GM23338 (cell line): ENCODE data around the gene SMAD3. TPM values are rescaled to one million over a fixed set of nuclear protein-coding genes. Genes with fewer than 3 reads are reported as not detected.

Experiments used
- ATAC-seq: fragments of 200-7000 bp; cut with Tn5 transposase; 3 replicates; pipeline ENCODE4 v1.9.1; 2020
- DNase-seq: peaks from one replicate; pipeline ENCODE4 v3.0.0-alpha.2; 2015; ENCODE audit warnings: low spot score
- H2AFZ ChIP-seq: fragments of 200-600 bp; sonication (generic); 2 replicates; pipeline ENCODE4 v1.8.0; 2016; ENCODE audit warnings: antibody characterized with exemption, mild to moderate bottlenecking, moderate library complexity
- H3F3A ChIP-seq: fragments of 200-600 bp; sonication (generic); replicated peaks from 2 replicates; pipeline ENCODE4 v1.8.0; 2017; ENCODE audit warnings: antibody characterized with exemption, mixed run types, low read depth
- H3K27ac ChIP-seq: fragments of 200-600 bp; sonication (generic); 2 replicates; pipeline ENCODE4 v1.6.1; 2016; ENCODE audit warnings: low read depth
- H3K27me3 ChIP-seq: fragments of 200-600 bp; sonication (generic); 2 replicates; pipeline ENCODE4 v1.8.0; 2016; ENCODE audit warnings: mild to moderate bottlenecking, mixed run types, moderate library complexity; ENCODE audit not compliant: insufficient read depth
- H3K36me3 ChIP-seq: fragments of 200-600 bp; sonication (generic); 2 replicates; pipeline ENCODE4 v1.8.0; 2016; ENCODE audit warnings: mild to moderate bottlenecking; ENCODE audit not compliant: insufficient read depth
- H3K4me1 ChIP-seq: fragments of 200-600 bp; sonication (generic); 2 replicates; pipeline ENCODE4 v1.8.0; 2016; ENCODE audit warnings: mild to moderate bottlenecking, moderate library complexity; ENCODE audit not compliant: insufficient read depth
- H3K4me2 ChIP-seq: fragments of 200-600 bp; sonication (generic); 2 replicates; pipeline ENCODE4 v1.7.1; 2017; ENCODE audit warnings: mixed run types
- H3K4me3 ChIP-seq: fragments of 200-600 bp; sonication (generic); 2 replicates; pipeline ENCODE4 v1.6.1; 2016; ENCODE audit warnings: mixed run types
- H3K79me2 ChIP-seq: fragments of 200-600 bp; sonication (generic); replicated peaks from 2 replicates; pipeline ENCODE4 v1.8.0; 2017; ENCODE audit warnings: mild to moderate bottlenecking; ENCODE audit not compliant: insufficient read depth
- H3K9me2 ChIP-seq: fragments of 200-600 bp; sonication (generic); 2 replicates; pipeline ENCODE4 v1.8.0; 2017; ENCODE audit not compliant: insufficient read depth
- H4K20me1 ChIP-seq: fragments of 200-600 bp; sonication (generic); replicated peaks from 2 replicates; pipeline ENCODE4 v1.8.0; 2017; ENCODE audit warnings: mild to moderate bottlenecking; ENCODE audit not compliant: insufficient read depth
- H3K27ac Mint-ChIP-seq: 2 replicates; pipeline ENCODE4 v1.8.0; 2020; ENCODE audit warnings: inconsistent platforms, mild to moderate bottlenecking, moderate library complexity, mixed read lengths
- H3K27me3 Mint-ChIP-seq: 3 replicates; pipeline ENCODE4 v1.8.0; 2022; ENCODE audit warnings: low read depth, mild to moderate bottlenecking, moderate library complexity, mixed read lengths, inconsistent platforms; ENCODE audit not compliant: insufficient read depth, poor library complexity
- H3K36me3 Mint-ChIP-seq: 3 replicates; pipeline ENCODE4 v1.8.0; 2021; ENCODE audit warnings: low read depth, mild to moderate bottlenecking, inconsistent platforms, moderate library complexity, mixed read lengths
- H3K4me1 Mint-ChIP-seq: 3 replicates; pipeline ENCODE4 v1.8.0; 2020; ENCODE audit warnings: mild to moderate bottlenecking, inconsistent platforms, mixed read lengths
- H3K4me3 Mint-ChIP-seq: 3 replicates; pipeline ENCODE4 v1.8.0; 2021; ENCODE audit warnings: moderate library complexity, mild to moderate bottlenecking, inconsistent platforms, mixed read lengths
- H3K9me3 Mint-ChIP-seq: 3 replicates; pipeline ENCODE4 v1.8.0; 2020; ENCODE audit warnings: moderate library complexity, mild to moderate bottlenecking, inconsistent platforms, mixed read lengths
- CREB1 ChIP-seq: fragments of 250-450 bp; sonication (Bioruptor Pico); IDR thresholded peaks from 2 replicates; pipeline ENCODE4 v1.5.0; 2020; ENCODE audit warnings: low read depth, mild to moderate bottlenecking, moderate library complexity
- ETS1 ChIP-seq: IDR thresholded peaks from 2 replicates; pipeline ENCODE4 v1.6.1; 2016; ENCODE audit warnings: antibody characterized with exemption
- EZH2 ChIP-seq: fragments of 200-600 bp; sonication (generic); IDR thresholded peaks from one replicate; pipeline ENCODE4 v1.8.0; 2017; ENCODE audit warnings: antibody characterized with exemption, mild to moderate bottlenecking, low read depth; ENCODE audit not compliant: unreplicated experiment
- EZH2phosphoT487 ChIP-seq: fragments of 200-600 bp; sonication (generic); IDR thresholded peaks from one replicate; pipeline ENCODE4 v1.8.1; 2018; ENCODE audit warnings: antibody characterized with exemption; ENCODE audit not compliant: unreplicated experiment
- JUNB ChIP-seq: IDR thresholded peaks from one replicate; pipeline ENCODE4 v1.6.1; 2016; ENCODE audit warnings: antibody characterized with exemption; ENCODE audit not compliant: unreplicated experiment
- NANOG ChIP-seq: IDR thresholded peaks from 2 replicates; pipeline ENCODE4 v1.6.1; 2016; ENCODE audit warnings: antibody characterized with exemption, borderline replicate concordance
- POLR2AphosphoS5 ChIP-seq: IDR thresholded peaks from 2 replicates; pipeline ENCODE4 v1.6.1; 2016; ENCODE audit warnings: antibody characterized with exemption, low read depth
- STAT1 ChIP-seq: IDR thresholded peaks from one replicate; pipeline ENCODE4 v1.6.1; 2016; ENCODE audit warnings: antibody characterized with exemption; ENCODE audit not compliant: unreplicated experiment
- ZNF114 ChIP-seq: fragments of 250-450 bp; sonication (Bioruptor Pico); IDR thresholded peaks from 2 replicates; pipeline ENCODE4 v1.5.0; 2020; ENCODE audit warnings: mild to moderate bottlenecking, moderate library complexity
- ZNF331 ChIP-seq: fragments of 250-450 bp; sonication (Bioruptor Pico); IDR thresholded peaks from 2 replicates; pipeline ENCODE4 v1.5.0; 2020; ENCODE audit warnings: low read depth, mild to moderate bottlenecking, moderate library complexity
- polyA plus RNA-seq: library from polyadenylated mRNA; unstranded; fragments of >200 nt; fragmentation: Nextera tagmentation; extraction: Ambion mirVana; gene quantifications from 2 replicates; pipeline ENCODE4 v1.2.1, GENCODE V29; 2016
- total RNA-seq: library from RNA; depleted of rRNA; stranded (reverse); fragments of >200 nt; shearing (Covaris generic); gene quantifications from 2 replicates; pipeline ENCODE4 v1.2.3, GENCODE V29; 2014
- TF ChIP-seq, protein P1 (sequence below): fragments of 250-450 bp; sonication (Bioruptor Pico); IDR thresholded peaks from 2 replicates; pipeline ENCODE4 v1.5.0; 2020; ENCODE audit warnings: mild to moderate bottlenecking, moderate library complexity
- TF ChIP-seq, protein P2 (sequence below), 2 experiments: fragments of 200-600 bp in 1 of 2; sonication (generic) in 1 of 2; conservative IDR thresholded peaks; 2 replicates each; pipeline versions ENCODE4 v1.5.1 to v1.6.1; 2016 to 2017; ENCODE audit warnings: antibody characterized with exemption in 2 of 2, low read depth in 2 of 2, mild to moderate bottlenecking in 2 of 2, moderate library complexity in 1 of 2
- TF ChIP-seq, protein P3 (sequence below): IDR thresholded peaks from one replicate; pipeline ENCODE4 v1.6.1; 2018; ENCODE audit warnings: antibody characterized with exemption; ENCODE audit not compliant: unreplicated experiment

Gene SMAD3
- total and polyA plus RNA-seq, 2 experiments from 2014 or later: 4.9 to 11.6 TPM

DNA sequence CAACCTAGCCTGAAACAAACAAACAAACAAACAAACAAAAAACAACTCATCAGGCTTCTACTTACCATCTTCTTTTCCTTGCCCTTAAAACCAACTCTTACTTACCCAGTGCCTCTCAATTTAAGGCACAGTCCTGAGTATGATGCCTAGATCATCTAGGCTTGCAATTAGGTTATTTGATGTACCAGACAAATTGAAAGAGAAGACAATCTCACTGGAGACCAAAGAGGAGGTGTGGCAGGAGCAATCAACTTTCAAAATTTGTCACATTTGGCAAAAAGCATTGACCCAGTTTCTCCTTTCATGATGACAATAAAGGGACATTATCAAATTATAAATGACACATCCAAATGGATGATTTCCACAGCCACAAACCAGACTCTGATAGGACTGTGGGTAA lies 153.0 kb downstream of the SMAD3 start:
- ATAC-seq: no peak
- H3K4me1 Mint-ChIP-seq: no peaks in the 10 kb centered on the region
- Histone ChIP-seq H3K4me2 (no peak overlapping the region), H3K9me2 (no peaks in the 10 kb centered on the region; the same call in 1 of the 2 replicates), H3K27ac (no peak overlapping the region), H4K20me1 (no peaks in the 10 kb centered on the region; the same call in 1 of the 2 replicates), H3K27me3 (no peaks in the 10 kb centered on the region), H3F3A (no peaks in the 10 kb centered on the region), H2AFZ (no peak overlapping the region), H3K4me3 (no peak overlapping the region), H3K79me2 (no peaks in the 10 kb centered on the region), H3K4me1 (no peaks in the 10 kb centered on the region), H3K36me3 (no peaks in the 10 kb centered on the region; the same call in 1 of the 2 replicates)
- no peak for TF ChIP-seq POLR2AphosphoS5
- no peak for TF ChIP-seq CREB1 (CRISPR knock-in tag)
- TF ChIP-seq, protein P1, sequence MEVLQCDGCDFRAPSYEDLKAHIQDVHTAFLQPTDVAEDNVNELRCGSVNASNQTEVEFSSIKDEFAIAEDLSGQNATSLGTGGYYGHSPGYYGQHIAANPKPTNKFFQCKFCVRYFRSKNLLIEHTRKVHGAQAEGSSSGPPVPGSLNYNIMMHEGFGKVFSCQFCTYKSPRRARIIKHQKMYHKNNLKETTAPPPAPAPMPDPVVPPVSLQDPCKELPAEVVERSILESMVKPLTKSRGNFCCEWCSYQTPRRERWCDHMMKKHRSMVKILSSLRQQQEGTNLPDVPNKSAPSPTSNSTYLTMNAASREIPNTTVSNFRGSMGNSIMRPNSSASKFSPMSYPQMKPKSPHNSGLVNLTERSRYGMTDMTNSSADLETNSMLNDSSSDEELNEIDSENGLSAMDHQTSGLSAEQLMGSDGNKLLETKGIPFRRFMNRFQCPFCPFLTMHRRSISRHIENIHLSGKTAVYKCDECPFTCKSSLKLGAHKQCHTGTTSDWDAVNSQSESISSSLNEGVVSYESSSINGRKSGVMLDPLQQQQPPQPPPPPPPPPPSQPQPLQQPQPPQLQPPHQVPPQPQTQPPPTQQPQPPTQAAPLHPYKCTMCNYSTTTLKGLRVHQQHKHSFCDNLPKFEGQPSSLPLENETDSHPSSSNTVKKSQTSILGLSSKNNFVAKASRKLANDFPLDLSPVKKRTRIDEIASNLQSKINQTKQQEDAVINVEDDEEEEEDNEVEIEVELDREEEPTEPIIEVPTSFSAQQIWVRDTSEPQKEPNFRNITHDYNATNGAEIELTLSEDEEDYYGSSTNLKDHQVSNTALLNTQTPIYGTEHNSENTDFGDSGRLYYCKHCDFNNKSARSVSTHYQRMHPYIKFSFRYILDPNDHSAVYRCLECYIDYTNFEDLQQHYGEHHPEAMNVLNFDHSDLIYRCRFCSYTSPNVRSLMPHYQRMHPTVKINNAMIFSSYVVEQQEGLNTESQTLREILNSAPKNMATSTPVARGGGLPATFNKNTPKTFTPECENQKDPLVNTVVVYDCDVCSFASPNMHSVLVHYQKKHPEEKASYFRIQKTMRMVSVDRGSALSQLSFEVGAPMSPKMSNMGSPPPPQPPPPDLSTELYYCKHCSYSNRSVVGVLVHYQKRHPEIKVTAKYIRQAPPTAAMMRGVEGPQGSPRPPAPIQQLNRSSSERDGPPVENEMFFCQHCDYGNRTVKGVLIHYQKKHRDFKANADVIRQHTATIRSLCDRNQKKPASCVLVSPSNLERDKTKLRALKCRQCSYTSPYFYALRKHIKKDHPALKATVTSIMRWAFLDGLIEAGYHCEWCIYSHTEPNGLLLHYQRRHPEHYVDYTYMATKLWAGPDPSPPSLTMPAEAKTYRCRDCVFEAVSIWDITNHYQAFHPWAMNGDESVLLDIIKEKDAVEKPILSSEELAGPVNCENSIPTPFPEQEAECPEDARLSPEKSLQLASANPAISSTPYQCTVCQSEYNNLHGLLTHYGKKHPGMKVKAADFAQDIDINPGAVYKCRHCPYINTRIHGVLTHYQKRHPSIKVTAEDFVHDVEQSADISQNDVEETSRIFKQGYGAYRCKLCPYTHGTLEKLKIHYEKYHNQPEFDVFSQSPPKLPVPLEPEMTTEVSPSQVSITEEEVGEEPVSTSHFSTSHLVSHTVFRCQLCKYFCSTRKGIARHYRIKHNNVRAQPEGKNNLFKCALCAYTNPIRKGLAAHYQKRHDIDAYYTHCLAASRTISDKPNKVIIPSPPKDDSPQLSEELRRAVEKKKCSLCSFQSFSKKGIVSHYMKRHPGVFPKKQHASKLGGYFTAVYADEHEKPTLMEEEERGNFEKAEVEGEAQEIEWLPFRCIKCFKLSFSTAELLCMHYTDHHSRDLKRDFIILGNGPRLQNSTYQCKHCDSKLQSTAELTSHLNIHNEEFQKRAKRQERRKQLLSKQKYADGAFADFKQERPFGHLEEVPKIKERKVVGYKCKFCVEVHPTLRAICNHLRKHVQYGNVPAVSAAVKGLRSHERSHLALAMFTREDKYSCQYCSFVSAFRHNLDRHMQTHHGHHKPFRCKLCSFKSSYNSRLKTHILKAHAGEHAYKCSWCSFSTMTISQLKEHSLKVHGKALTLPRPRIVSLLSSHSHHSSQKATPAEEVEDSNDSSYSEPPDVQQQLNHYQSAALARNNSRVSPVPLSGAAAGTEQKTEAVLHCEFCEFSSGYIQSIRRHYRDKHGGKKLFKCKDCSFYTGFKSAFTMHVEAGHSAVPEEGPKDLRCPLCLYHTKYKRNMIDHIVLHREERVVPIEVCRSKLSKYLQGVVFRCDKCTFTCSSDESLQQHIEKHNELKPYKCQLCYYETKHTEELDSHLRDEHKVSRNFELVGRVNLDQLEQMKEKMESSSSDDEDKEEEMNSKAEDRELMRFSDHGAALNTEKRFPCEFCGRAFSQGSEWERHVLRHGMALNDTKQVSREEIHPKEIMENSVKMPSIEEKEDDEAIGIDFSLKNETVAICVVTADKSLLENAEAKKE (CRISPR knock-in tag): no peak
- TF ChIP-seq, protein P2, sequence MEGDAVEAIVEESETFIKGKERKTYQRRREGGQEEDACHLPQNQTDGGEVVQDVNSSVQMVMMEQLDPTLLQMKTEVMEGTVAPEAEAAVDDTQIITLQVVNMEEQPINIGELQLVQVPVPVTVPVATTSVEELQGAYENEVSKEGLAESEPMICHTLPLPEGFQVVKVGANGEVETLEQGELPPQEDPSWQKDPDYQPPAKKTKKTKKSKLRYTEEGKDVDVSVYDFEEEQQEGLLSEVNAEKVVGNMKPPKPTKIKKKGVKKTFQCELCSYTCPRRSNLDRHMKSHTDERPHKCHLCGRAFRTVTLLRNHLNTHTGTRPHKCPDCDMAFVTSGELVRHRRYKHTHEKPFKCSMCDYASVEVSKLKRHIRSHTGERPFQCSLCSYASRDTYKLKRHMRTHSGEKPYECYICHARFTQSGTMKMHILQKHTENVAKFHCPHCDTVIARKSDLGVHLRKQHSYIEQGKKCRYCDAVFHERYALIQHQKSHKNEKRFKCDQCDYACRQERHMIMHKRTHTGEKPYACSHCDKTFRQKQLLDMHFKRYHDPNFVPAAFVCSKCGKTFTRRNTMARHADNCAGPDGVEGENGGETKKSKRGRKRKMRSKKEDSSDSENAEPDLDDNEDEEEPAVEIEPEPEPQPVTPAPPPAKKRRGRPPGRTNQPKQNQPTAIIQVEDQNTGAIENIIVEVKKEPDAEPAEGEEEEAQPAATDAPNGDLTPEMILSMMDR (conservative IDR thresholded peaks at IDR 0.05; ENCODE audit: low read depth in 2 of 2): no peak
- no peak for TF ChIP-seq EZH2phosphoT487
- TF ChIP-seq STAT1: no peak
- no peak for TF ChIP-seq EZH2
- no peak for TF ChIP-seq JUNB
- TF ChIP-seq ZNF331: no peak
- TF ChIP-seq, protein P3, sequence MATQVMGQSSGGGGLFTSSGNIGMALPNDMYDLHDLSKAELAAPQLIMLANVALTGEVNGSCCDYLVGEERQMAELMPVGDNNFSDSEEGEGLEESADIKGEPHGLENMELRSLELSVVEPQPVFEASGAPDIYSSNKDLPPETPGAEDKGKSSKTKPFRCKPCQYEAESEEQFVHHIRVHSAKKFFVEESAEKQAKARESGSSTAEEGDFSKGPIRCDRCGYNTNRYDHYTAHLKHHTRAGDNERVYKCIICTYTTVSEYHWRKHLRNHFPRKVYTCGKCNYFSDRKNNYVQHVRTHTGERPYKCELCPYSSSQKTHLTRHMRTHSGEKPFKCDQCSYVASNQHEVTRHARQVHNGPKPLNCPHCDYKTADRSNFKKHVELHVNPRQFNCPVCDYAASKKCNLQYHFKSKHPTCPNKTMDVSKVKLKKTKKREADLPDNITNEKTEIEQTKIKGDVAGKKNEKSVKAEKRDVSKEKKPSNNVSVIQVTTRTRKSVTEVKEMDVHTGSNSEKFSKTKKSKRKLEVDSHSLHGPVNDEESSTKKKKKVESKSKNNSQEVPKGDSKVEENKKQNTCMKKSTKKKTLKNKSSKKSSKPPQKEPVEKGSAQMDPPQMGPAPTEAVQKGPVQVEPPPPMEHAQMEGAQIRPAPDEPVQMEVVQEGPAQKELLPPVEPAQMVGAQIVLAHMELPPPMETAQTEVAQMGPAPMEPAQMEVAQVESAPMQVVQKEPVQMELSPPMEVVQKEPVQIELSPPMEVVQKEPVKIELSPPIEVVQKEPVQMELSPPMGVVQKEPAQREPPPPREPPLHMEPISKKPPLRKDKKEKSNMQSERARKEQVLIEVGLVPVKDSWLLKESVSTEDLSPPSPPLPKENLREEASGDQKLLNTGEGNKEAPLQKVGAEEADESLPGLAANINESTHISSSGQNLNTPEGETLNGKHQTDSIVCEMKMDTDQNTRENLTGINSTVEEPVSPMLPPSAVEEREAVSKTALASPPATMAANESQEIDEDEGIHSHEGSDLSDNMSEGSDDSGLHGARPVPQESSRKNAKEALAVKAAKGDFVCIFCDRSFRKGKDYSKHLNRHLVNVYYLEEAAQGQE: no peak
- TF ChIP-seq ZNF114 (CRISPR knock-in tag): no peak
- no peak for TF ChIP-seq ETS1
- TF ChIP-seq NANOG: no peak
- peaks cover 2% of the 10 kb centered on the region for H3K27me3 Mint-ChIP-seq
- no peak overlapping the region for H3K4me3 Mint-ChIP-seq
- no peaks in the 10 kb centered on the region for H3K9me3 Mint-ChIP-seq
- no peak for DNase-seq
- H3K36me3 Mint-ChIP-seq: no peaks in the 10 kb centered on the region; the same call in 2 of the 3 replicates
- H3K27ac Mint-ChIP-seq: no peak overlapping the region
